Measurements from ENCODE around the gene CYBB.
A peak's percentile ranks its signal among the peaks of the same experiment; 100 is the strongest.

The CYBB gene

GRCh38 chrX:37846934-37847732, 67.3 kb downstream of the CYBB start, which contains the start of gene DYNLT3:
Gene DYNLT3 (minus strand): TSS chrX:37847571. CDS start chrX:37847510, 61 bp downstream.
- TF ChIP-seq CTCF (conservative IDR thresholded peaks at IDR 0.05; ENCODE audit: low read depth, low read length) = no peak
- peak within 1 kb of the TSS; percentile 66 for H3K4me3 ChIP-seq (ENCODE audit: low read length)
- DNase-seq (ENCODE audit: low read depth) = peak; percentile 44

GRCh38 chrX:37847733-37848197, 67.9 kb downstream of the CYBB start:
- no peak for DNase-seq (ENCODE audit: low read depth)
- TF ChIP-seq CTCF (conservative IDR thresholded peaks at IDR 0.05; ENCODE audit: low read depth, low read length) = no peak
- H3K4me3 ChIP-seq (ENCODE audit: low read length) = peak overlapping the region; percentile 66

DNA sequence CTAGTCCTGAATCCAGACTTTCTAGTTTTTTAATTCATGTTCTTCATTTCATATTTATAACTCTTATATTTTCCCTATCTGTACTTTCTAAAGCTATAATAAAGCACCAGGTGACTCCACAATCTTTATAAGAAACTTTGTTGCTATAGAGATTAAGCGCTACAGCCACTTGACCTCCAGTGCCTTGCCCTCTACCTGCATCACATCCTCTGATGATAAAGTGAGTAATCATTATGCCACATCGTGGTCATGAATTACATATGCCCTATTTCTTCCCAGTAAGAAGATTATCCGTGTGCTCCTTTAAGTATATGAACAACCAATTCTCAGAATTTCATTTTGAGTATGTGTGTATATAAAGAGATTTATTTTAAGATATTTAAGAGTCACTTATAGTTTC, 74.3 kb downstream of the CYBB start:
- DNase-seq (ENCODE audit: low read depth) = no peak
- no peak for TF ChIP-seq CTCF (conservative IDR thresholded peaks at IDR 0.05; ENCODE audit: low read depth, low read length)
- no peak overlapping the region for H3K4me3 ChIP-seq (ENCODE audit: low read length)

DNA sequence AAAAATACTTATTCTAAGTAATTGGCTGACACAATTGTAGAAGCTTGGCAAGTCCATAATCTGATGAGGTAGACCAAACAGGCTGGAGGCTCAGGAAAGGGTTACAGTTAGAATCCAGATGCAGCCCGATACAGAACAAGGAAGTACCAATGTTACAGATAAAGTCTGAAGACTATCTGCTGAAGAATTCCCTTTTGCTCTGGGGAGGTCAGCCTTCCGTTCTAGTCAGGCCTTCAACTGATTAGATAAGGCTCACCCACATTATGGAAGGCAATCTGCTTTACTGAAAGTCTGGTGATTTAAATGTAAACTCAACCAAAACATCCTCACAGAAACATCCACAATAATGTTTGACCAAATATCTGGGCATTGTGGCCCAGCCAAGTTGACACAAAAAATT, 74.9 kb downstream of the CYBB start:
- no peak overlapping the region for H3K4me3 ChIP-seq (ENCODE audit: low read length)
- DNase-seq (ENCODE audit: low read depth) = no peak
- no peak for TF ChIP-seq CTCF (conservative IDR thresholded peaks at IDR 0.05; ENCODE audit: low read depth, low read length)

GRCh38 chrX:37860721-37861120, 80.9 kb downstream of the CYBB start:
- no peak for DNase-seq (ENCODE audit: low read depth)
- TF ChIP-seq CTCF (conservative IDR thresholded peaks at IDR 0.05; ENCODE audit: low read depth, low read length) = no peak

DNA sequence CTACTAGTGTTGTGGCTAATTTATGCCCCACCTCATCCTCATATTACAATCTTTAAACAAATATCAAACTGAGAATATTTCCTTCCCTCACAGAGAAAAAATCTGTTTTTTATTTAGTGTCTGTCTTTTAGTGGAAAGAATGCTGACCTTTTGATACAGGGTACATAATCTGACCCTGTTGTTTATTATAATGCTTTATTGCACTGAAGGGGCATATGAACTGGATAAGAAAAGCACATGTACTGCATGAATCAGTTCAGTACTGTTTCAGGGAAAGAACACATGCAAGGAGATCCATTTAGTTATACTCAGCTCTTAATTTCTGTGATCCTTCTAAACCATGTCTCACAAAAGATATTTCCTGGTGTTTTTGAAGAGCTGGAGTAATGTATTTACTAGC, 83.0 kb downstream of the CYBB start:
- no peak for DNase-seq (ENCODE audit: low read depth)
- no peak for TF ChIP-seq CTCF (conservative IDR thresholded peaks at IDR 0.05; ENCODE audit: low read depth, low read length)
- H3K4me3 ChIP-seq (ENCODE audit: low read length) = no peak overlapping the region

More at GRCh38 chrX:37860721-37861120, 80.9 kb downstream of the CYBB start:
- H3K4me3 ChIP-seq (ENCODE audit: low read length) = no peak overlapping the region

Data from retinal pigment epithelial cell (primary cell).